Measurements from ENCODE around the gene TUBGCP6. TPM values are rescaled to one million over a fixed set of nuclear protein-coding genes. Genes with fewer than 3 reads are reported as not detected.

The TUBGCP6 gene
- total RNA-seq, 1 donor from 2014 or later = 47.6 TPM

GRCh38 chr22:50219800-50220602 is 24.8 kb downstream of the TUBGCP6 start:
- ATAC-seq (no peak), DNase-seq (ENCODE audit: low spot score) (no peak)
- intact Hi-C loops (cut with DNase I) = no loop called here

DNA sequence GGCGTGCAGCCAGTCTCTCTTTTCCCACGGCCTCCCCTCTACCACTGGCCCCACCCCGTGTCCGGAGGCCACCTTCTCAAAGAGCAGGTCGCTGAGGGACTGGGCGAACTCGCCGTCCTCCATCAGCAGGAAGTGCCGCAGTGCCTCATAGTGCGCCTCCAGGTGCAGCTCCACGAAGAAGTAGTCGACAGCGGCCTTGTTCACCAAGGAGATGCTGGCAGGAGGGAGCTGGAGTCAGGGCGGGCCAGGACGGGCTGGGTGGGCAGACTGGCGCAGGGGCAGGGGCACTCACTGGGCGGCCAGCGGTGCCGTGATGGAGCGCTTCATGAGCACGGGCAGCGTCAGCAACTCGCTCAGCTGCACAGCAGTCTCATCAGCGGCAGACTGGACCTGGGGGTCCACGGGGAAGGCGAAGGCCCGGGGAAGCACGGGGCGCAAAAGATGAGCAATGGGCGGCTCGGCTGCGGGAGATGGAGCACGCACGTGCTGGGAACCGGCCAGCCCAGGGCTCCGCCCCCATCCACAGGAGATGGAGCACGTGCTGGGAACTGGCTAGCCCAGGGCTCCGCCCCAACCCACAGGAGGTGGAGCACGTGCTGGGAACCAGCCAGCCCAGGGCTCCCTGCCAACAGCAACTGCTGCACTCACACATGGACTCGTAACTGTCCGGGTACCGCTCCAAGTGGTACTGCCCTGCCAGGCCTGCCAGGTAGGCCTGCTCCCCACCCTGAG is 25.7 kb downstream of the TUBGCP6 start:
- ATAC-seq (peak; percentile 86), DNase-seq (ENCODE audit: low spot score) (peak; percentile 82)
- intact Hi-C loops (cut with DNase I) = no loop called here

DNA sequence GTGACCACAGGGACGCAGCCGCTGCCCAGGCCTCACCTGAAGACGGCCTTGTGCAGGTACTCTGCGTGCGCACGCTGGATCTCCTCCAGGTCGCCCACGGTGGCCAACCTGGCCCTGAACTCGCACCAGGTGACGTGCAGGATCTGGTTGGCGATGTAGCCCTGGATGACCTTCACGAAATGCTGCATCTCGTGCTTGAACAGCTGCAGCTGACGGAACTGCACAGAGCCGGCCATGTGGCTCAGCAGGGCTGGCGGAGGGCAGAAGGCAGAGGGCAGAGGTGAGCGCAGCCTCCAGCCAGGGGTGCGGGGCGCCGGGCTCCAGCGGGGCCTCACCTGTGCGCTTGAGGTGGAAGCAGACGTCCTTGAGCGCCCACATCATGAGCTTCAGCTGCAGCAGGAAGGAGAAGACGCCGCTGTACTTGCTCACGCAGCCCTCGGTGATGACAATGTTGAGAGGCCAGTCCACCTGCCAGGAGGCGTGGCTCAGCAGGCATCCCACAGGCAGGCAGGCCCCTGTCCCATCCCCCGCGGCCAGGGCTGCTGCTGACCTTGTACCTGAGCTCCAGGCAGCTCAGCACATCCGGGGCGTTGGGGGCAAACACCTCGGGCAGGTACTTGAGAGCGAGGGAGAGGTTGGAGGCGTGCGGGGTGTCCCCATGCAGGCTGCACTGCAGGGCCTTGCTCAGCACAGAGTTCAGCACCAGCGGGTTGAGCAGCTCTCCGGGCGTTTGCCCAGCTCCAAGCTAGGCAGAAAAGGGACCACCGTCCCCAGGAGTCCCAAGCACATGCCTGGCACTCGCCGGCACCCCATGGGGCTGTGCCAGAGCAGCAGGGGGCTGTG is 26.4 kb downstream of the TUBGCP6 start:
- ATAC-seq (no peak), DNase-seq (ENCODE audit: low spot score) (no peak)
- intact Hi-C loops (cut with DNase I) = no loop called here

GRCh38 chr22:50217543-50218152 is 27.2 kb downstream of the TUBGCP6 start:
- intact Hi-C loops (cut with DNase I) = no loop called here

GRCh38 chr22:50216684-50217520 is 27.9 kb downstream of the TUBGCP6 start:
- intact Hi-C loops (cut with DNase I) = no loop called here
- no peak for DNase-seq (ENCODE audit: low spot score)
- no peak for ATAC-seq

More at GRCh38 chr22:50217543-50218152, 27.2 kb downstream of the TUBGCP6 start:
- DNase-seq (ENCODE audit: low spot score) (no peak), ATAC-seq (no peak)

- ATAC-seq = no peak
- no peak for DNase-seq (ENCODE audit: low spot score)
- intact Hi-C loops (cut with DNase I) = no loop called here
Observed at GRCh38 chr22:50216055-50216683, 28.7 kb downstream of the TUBGCP6 start.

DNA sequence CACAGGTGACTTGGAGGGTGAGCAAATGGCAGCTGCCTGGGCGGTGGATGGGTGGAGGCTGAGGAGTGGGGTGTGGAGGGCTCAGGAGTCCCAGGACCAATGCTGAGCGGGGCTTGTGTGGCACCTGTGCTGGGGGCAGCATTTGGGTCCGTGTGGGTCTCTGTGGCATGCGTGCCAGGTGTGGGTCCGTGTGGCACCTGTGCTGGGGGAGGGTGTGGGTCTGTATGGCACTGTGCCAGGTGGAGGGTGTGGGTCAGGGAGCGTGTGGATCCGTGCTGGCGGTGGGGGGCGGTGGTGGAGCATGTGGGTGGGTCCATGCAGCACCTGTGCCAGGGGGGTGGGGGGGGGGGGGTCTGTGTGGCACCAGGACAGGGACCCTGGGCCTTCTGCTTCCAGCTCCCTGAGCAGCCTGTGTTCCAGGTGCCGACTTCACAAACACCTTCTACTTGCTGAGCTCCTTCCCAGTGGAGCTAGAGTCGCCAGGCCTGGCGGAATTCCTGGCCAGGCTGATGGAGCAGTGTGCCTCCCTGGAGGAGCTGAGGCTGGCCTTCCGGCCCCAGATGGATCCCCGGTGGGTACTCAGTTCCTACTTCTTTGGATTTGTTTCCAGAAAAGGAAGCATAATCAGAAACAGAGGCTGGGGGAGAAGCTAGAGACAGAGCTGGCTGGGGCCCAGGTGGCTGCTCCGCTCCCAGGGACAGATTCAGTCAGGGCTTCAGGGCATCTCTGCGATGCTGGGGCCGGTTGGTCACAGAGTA is 29.3 kb downstream of the TUBGCP6 start:
- intact Hi-C loops (cut with DNase I) = no loop called here
- ATAC-seq = no peak
- no peak for DNase-seq (ENCODE audit: low spot score)

- no peak for DNase-seq (ENCODE audit: low spot score)
- ATAC-seq = no peak
- intact Hi-C loops (cut with DNase I) = no loop called here
Observed at GRCh38 chr22:50213263-50213662, 31.6 kb downstream of the TUBGCP6 start.

- intact Hi-C loops (cut with DNase I) = no loop called here
- ATAC-seq = no peak
- no peak for DNase-seq (ENCODE audit: low spot score)
Observed at GRCh38 chr22:50211147-50211546, 33.7 kb downstream of the TUBGCP6 start.

DNA sequence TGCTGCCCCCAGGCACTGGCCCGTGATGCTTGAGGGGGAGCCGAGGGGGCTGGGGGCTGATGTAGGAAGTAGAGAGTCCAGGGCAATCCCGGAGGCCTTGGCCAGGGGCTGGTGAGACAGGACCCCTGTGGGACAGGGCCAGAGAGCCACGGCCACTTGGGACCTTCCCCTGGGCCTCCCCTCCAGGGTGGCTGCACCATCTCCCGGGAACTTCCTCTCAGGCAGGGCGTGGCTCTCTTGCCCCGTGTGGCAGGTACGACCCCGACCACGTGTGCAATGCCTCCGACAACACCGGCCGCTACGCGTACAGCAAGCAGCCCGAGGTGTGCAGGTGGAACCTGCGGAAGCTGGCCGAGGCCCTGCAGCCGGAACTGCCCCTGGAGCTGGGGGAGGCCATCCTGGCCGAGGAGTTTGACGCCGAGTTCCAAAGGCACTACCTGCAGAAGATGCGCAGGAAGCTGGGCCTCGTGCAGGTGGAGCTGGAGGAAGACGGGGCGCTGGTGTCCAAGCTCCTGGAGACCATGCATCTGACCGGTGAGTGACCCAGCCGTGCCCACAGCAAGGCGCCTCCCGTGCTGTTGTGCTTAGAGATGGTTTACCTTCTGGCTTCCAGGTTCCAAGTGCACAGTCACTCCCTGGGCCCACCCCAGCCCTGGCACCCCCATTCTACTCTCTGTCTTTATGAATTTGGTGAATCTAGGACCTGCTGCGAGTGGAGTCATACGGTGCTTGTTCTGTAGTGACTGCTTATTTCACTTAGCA is 34.3 kb downstream of the TUBGCP6 start:
- DNase-seq (ENCODE audit: low spot score) (peak; percentile 61), ATAC-seq (no peak)

DNA sequence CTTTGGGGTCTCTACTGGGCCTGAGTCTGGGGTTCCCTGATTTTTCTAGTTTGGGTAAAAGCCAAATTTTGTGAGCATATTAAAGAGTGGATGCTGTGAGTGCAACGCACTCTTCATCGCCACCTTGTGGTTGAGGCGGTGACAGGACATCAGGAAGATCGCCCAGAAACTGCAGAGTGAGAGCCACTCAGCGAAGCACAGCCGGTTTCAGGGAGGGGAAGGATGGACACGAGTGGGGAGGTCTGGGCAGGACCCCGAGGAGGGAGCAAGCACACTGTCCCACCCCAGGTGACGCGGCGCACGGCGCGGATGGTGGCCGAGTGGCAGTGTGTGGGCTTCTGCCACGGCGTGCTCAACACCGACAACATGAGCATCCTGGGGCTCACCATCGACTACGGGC is 34.9 kb downstream of the TUBGCP6 start:
- DNase-seq (ENCODE audit: low spot score) = peak; percentile 85
- intact Hi-C loops (cut with DNase I) = no loop called here
- ATAC-seq = peak; percentile 46

More for the DNA sequence above, 34.3 kb downstream of the TUBGCP6 start:
- intact Hi-C loops (cut with DNase I) = no loop called here

DNA sequence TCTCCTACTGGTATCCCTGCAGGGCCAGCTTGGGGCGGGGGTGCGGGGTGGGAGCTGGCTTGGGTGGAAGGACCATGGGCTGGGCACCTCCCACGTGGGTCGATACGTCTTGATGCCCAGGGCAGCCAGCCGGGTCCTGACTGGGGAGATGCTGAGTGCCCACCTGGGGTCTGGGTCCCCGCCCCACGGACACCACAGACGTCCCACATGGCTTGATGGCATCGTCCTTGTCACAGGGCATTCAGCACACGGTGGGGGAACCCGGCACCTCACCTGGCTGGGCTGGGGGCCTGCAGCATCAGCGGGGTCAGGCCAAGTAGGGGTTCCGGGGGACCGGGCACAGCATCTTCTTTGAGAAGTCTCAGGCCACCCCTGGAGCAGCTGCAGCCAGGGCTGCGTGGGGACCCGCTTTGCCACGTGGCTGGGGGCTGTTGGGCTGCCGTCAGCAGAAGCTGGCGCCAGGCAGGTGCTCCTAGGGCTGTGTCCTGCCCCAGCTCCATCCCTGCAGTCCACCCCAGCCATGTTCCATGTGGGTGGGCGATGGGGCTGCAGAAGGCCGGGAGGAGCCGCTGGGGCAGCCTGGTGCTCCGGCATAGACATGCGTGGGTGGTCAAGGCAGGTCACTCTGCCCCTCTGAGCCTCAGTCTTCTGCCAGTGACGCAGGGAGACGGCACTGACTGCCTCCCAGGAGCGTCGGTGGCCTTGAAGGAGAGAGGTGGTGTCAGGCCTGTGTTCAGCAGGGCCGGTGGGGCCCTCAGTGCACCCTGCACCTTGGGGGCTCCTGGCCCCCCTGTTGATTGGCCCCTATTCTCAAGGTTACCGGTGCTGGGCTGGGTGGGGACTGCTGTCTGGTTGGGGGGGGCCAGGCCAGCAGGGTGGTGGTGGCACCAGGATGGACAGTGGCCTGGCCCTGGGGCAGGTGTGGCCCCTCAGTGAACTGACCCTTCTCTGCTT is 35.6 kb downstream of the TUBGCP6 start:
- DNase-seq (ENCODE audit: low spot score) (peak; percentile 57), ATAC-seq (peak; percentile 19)
- intact Hi-C loops (cut with DNase I) = no loop called here

GRCh38 chr22:50208430-50208938 is 36.3 kb downstream of the TUBGCP6 start:
- DNase-seq (ENCODE audit: low spot score) (no peak), ATAC-seq (no peak)
- intact Hi-C loops (cut with DNase I) = no loop called here

DNA sequence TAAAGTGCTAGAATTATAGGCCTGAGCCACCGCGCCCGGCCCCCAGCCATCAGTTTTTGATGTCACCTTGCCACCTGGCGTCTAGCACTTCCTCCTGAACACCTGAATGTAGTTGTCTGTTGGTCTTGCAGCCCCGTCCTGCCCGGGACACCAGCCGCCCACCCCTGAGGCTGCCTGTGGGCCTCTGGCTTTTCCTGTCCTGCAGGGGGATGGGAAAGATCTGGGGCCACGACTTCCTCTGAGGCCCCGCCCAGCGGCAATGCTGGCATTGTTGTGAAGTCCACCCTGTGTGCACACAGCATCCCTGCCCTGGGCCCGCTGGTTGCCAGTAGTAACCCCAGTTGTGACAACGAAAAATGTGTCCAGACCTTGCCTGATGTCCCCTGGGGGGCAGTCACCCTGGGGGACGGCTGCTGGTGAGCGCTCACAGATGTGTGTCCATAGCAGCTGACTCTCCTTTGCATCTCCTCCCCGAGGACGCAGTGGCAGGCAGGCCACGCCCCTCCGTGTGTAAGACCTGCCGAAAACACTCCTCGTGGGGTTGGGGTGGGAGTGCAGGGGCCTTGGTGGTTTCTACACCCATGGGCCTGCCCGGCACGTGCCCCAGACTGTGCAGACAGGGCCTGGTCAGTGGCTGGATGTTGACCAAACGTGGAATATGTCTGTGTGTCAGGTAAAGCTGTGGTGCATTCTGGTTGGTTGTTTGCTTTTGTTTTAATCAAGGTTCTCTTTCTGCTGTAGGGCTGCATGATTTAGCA is 37.3 kb downstream of the TUBGCP6 start:
- no peak for DNase-seq (ENCODE audit: low spot score)
- intact Hi-C loops (cut with DNase I) = no loop called here
- no peak for ATAC-seq

Measured in sciatic nerve (tissue), 2 donors.